ENCODE results near the gene COL9A3.

The COL9A3 gene

DNA sequence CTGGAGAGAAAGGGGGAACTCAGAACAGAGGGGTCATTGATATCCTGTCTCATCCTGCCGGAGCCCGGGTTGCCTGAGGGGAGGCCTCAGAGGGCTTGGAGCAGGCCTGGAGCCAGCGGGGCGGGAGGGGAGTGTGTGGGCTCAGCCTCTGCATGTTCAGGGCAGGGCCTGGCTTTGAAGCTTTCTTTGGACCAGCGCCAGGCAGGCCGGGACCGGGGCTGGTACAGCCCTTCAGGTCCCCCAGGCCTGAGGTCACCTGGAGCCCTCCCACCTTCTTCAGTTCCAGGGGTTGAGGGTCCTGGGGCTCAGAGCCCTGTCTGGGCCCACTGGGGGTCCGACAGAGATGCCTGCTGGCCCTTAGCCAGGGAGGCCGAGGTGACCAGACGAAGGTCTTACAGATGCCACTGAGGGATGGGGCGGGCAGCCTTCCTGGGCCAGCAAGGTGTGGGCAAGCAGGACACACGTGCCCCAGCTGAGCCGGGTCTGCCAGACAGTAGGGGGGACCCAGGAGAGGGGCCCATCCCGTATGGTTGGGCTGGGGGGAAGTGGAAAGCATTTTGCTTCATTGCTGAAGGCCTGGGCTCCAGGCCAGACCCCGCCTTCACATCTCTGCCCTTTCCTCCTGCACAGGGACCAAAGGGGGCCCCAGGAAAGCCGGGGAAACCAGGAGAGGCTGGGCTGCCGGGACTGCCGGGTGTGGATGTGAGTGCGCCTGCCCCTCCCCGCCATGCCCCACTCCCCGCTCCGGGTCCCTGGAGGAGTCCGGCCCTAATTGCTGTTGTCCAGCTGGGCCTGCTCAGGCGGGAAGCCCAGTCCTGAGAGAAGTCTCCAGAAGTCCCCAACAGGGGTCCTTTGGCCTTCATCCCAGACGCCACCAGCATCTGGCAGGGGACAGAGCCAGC is 2.0 kb downstream of the COL9A3 start:
- Histone ChIP-seq H3K27ac (no peak overlapping the region), H3K27me3 (peaks cover 3 to 68% of the 10 kb centered on the region in 2 donors), H3K4me1 (peaks cover 0 to 61% (median 35%) of the 10 kb centered on the region in 4 donors), H3K36me3 (peaks cover 0 to 4% (median 3%) of the 10 kb centered on the region in 3 donors), H3K9me3 (no peaks in the 10 kb centered on the region), H3K4me3 (no peak overlapping the region)
- intact Hi-C loops (cut with DNase I; ENCODE audit: low total_unique reads), result no loop called here
- DNase-seq, result no peak
- TF ChIP-seq, protein P1, sequence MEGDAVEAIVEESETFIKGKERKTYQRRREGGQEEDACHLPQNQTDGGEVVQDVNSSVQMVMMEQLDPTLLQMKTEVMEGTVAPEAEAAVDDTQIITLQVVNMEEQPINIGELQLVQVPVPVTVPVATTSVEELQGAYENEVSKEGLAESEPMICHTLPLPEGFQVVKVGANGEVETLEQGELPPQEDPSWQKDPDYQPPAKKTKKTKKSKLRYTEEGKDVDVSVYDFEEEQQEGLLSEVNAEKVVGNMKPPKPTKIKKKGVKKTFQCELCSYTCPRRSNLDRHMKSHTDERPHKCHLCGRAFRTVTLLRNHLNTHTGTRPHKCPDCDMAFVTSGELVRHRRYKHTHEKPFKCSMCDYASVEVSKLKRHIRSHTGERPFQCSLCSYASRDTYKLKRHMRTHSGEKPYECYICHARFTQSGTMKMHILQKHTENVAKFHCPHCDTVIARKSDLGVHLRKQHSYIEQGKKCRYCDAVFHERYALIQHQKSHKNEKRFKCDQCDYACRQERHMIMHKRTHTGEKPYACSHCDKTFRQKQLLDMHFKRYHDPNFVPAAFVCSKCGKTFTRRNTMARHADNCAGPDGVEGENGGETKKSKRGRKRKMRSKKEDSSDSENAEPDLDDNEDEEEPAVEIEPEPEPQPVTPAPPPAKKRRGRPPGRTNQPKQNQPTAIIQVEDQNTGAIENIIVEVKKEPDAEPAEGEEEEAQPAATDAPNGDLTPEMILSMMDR (IDR thresholded peaks at IDR 0.05), result no peak

GRCh38 chr20:62819494-62820174 is 2.8 kb downstream of the COL9A3 start:
- Histone ChIP-seq H3K27me3 (peaks cover 3 to 66% of the 10 kb centered on the region in 2 donors), H3K4me1 (peaks cover 7 to 66% (median 37%) of the 10 kb centered on the region in 4 donors)

GRCh38 chr20:62820208-62820961 is 3.5 kb downstream of the COL9A3 start:
- Histone ChIP-seq H3K27ac (no peak overlapping the region), H3K4me1 (peaks cover 8 to 61% (median 37%) of the 10 kb centered on the region in 4 donors), H3K36me3 (no peaks in the 10 kb centered on the region), H3K4me3 (no peak overlapping the region), H3K9me3 (no peaks in the 10 kb centered on the region), H3K27me3 (peaks cover 3 to 66% of the 10 kb centered on the region in 2 donors)
- intact Hi-C loops (cut with DNase I; ENCODE audit: low total_unique reads), result no loop called here
- TF ChIP-seq, protein P1 (IDR thresholded peaks at IDR 0.05), result no peak
- DNase-seq, result no peak

More at GRCh38 chr20:62819494-62820174, 2.8 kb downstream of the COL9A3 start:
- no peak for DNase-seq
- intact Hi-C loops (cut with DNase I; ENCODE audit: low total_unique reads), result no loop called here
- H3K27ac ChIP-seq, result no peak overlapping the region
- TF ChIP-seq, protein P1 (IDR thresholded peaks at IDR 0.05), result no peak
- no peaks in the 10 kb centered on the region for H3K36me3 ChIP-seq
- no peaks in the 10 kb centered on the region for H3K9me3 ChIP-seq
- no peak overlapping the region for H3K4me3 ChIP-seq

DNA sequence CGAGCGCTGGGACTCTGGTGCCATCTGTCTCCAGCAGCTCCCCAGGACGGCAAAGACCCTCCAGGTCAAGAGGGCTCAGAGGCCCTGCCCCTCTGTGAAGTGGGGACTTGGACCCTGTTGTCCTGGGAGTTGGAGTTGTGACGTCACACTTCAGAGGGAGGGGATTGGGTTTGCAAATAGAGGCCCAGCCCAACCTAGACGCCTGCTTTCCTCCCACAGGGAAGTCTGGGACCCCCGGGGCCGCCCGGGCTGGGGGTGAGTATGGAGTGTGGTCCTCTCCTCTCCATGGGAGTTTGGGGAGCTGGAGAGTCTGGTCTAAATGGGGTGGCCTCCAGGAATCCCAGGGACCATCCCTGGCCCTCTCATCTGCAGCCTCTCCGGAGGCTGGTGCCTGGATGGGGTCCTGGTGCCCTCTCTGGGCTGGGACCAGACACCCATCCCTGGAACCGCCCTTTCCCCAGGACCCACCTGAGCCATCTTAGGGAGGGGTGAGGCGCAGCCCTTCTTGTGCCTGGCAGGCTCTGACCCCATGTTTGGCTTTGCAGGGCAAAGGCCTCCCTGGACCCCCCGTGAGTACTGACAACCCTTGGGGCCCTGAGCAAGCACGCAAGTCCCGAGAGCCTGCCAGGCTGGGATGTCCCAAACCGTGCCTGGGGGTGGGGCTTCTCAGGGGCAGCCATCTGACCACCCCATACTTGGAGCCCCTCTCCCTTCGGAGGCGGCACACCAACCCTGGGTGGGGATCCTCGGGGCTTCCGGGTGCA is 4.3 kb downstream of the COL9A3 start:
- peaks cover 3 to 66% of the 10 kb centered on the region in 2 donors for H3K27me3 ChIP-seq
- no peaks in the 10 kb centered on the region for H3K36me3 ChIP-seq
- H3K4me1 ChIP-seq, result peaks cover 8 to 53% (median 31%) of the 10 kb centered on the region in 4 donors
- DNase-seq, result no peak
- H3K27ac ChIP-seq, result no peak overlapping the region
- intact Hi-C loops (cut with DNase I; ENCODE audit: low total_unique reads), result no loop called here
- TF ChIP-seq, protein P1 (IDR thresholded peaks at IDR 0.05), result no peak
- H3K4me3 ChIP-seq, result no peak overlapping the region
- no peaks in the 10 kb centered on the region for H3K9me3 ChIP-seq
